ENCODE measurements around the gene FAM240A. TPM values are rescaled to one million over a fixed set of nuclear protein-coding genes. Genes with fewer than 3 reads are reported as not detected.

FAM240A gene
- total RNA-seq, 2 donors from 2014 or later, result not detected

- Mint-ChIP-seq H3K27ac (no peak overlapping the region), H3K36me3 (no peaks in the 10 kb centered on the region), H3K9me3 (no peaks in the 10 kb centered on the region)
- no peak for DNase-seq (ENCODE audit: low spot score in 2 of 2)
- ATAC-seq, result no peak
These were observed 1.1 kb downstream of the FAM240A start for GRCh38 chr3:46613313-46614005.

- no peak for ATAC-seq
These were observed 2.1 kb downstream of the FAM240A start for GRCh38 chr3:46614431-46614830.

GRCh38 chr3:46615050-46615775 lies 2.9 kb downstream of the FAM240A start:
- no peaks in the 10 kb centered on the region for H3K9me3 Mint-ChIP-seq
- peak overlapping the region in 1 of 2 donors; percentile 69 for H3K27ac Mint-ChIP-seq
- H3K36me3 Mint-ChIP-seq, result no peaks in the 10 kb centered on the region
- no peak for ATAC-seq
- DNase-seq (ENCODE audit: low spot score in 2 of 2), result no peak

More at GRCh38 chr3:46614431-46614830, 2.1 kb downstream of the FAM240A start:
- no peak overlapping the region for H3K27ac Mint-ChIP-seq
- no peaks in the 10 kb centered on the region for H3K9me3 Mint-ChIP-seq
- no peaks in the 10 kb centered on the region for H3K36me3 Mint-ChIP-seq
- DNase-seq (ENCODE audit: low spot score in 2 of 2), result no peak

- no peak for ATAC-seq
- no peak for DNase-seq (ENCODE audit: low spot score in 2 of 2)
- Mint-ChIP-seq H3K27ac (no peak overlapping the region), H3K9me3 (no peaks in the 10 kb centered on the region), H3K36me3 (no peaks in the 10 kb centered on the region)
These were observed 3.7 kb downstream of the FAM240A start for GRCh38 chr3:46615976-46616375.

- no peak for DNase-seq (ENCODE audit: low spot score in 2 of 2)
- Mint-ChIP-seq H3K9me3 (no peaks in the 10 kb centered on the region), H3K27ac (no peak overlapping the region), H3K36me3 (no peaks in the 10 kb centered on the region)
- ATAC-seq, result no peak
These were observed 5.6 kb downstream of the FAM240A start for GRCh38 chr3:46617941-46618340.

GRCh38 chr3:46619845-46620778 lies 7.8 kb downstream of the FAM240A start:
- no peaks in the 10 kb centered on the region for H3K9me3 Mint-ChIP-seq
- H3K27ac Mint-ChIP-seq, result no peak overlapping the region
- DNase-seq (ENCODE audit: low spot score in 2 of 2), result no peak
- ATAC-seq, result no peak
- no peaks in the 10 kb centered on the region for H3K36me3 Mint-ChIP-seq

GRCh38 chr3:46624533-46624932 lies 12.2 kb downstream of the FAM240A start:
- Mint-ChIP-seq H3K36me3 (no peaks in the 10 kb centered on the region), H3K27ac (no peak overlapping the region), H3K9me3 (no peaks in the 10 kb centered on the region)
- ATAC-seq, result no peak
- no peak for DNase-seq (ENCODE audit: low spot score in 2 of 2)

GRCh38 chr3:46624975-46625490 lies 12.7 kb downstream of the FAM240A start:
- Mint-ChIP-seq H3K9me3 (no peaks in the 10 kb centered on the region), H3K27ac (no peak overlapping the region)

GRCh38 chr3:46626039-46626438 lies 13.7 kb downstream of the FAM240A start:
- Mint-ChIP-seq H3K27ac (no peak overlapping the region), H3K36me3 (no peaks in the 10 kb centered on the region), H3K9me3 (no peaks in the 10 kb centered on the region)
- DNase-seq (ENCODE audit: low spot score in 2 of 2) (no peak), ATAC-seq (no peak)

More at GRCh38 chr3:46624975-46625490, 12.7 kb downstream of the FAM240A start:
- DNase-seq (ENCODE audit: low spot score in 2 of 2), result no peak
- ATAC-seq, result no peak
- no peaks in the 10 kb centered on the region for H3K36me3 Mint-ChIP-seq

GRCh38 chr3:46627078-46627477 lies 14.8 kb downstream of the FAM240A start:
- no peak for DNase-seq (ENCODE audit: low spot score in 2 of 2)
- no peak for ATAC-seq
- Mint-ChIP-seq H3K9me3 (no peaks in the 10 kb centered on the region), H3K27ac (peak overlapping the region in 1 of 2 donors; percentile 74), H3K36me3 (no peaks in the 10 kb centered on the region)

GRCh38 chr3:46628901-46629369 lies 16.6 kb downstream of the FAM240A start:
- ATAC-seq (no peak), DNase-seq (ENCODE audit: low spot score in 2 of 2) (no peak)
- Mint-ChIP-seq H3K9me3 (no peaks in the 10 kb centered on the region), H3K27ac (peak overlapping the region in 1 of 2 donors; percentile 87), H3K36me3 (no peaks in the 10 kb centered on the region)

GRCh38 chr3:46629551-46630517 lies 17.5 kb downstream of the FAM240A start:
- no peaks in the 10 kb centered on the region for H3K36me3 Mint-ChIP-seq
- ATAC-seq (peak; percentile 96 to 98), DNase-seq (ENCODE audit: low spot score in 2 of 2) (peak; percentile 79 to 80)
- H3K27ac Mint-ChIP-seq, result peak overlapping the region in 1 of 2 donors; percentile 87
- no peaks in the 10 kb centered on the region for H3K9me3 Mint-ChIP-seq

GRCh38 chr3:46632792-46633191 lies 20.5 kb downstream of the FAM240A start:
- Mint-ChIP-seq H3K9me3 (no peaks in the 10 kb centered on the region), H3K36me3 (no peaks in the 10 kb centered on the region), H3K27ac (no peak overlapping the region)
- ATAC-seq (no peak), DNase-seq (ENCODE audit: low spot score in 2 of 2) (no peak)

GRCh38 chr3:46634856-46635255 lies 22.5 kb downstream of the FAM240A start:
- Mint-ChIP-seq H3K27ac (no peak overlapping the region), H3K36me3 (no peaks in the 10 kb centered on the region), H3K9me3 (no peaks in the 10 kb centered on the region)
- ATAC-seq, result no peak
- DNase-seq (ENCODE audit: low spot score in 2 of 2), result no peak

- Mint-ChIP-seq H3K36me3 (peaks cover 0 to 8% of the 10 kb centered on the region in 2 donors), H3K9me3 (peaks cover 0 to 5% of the 10 kb centered on the region in 2 donors), H3K27ac (no peak overlapping the region)
- DNase-seq (ENCODE audit: low spot score in 2 of 2) (no peak), ATAC-seq (no peak)
These were observed 26.9 kb downstream of the FAM240A start for GRCh38 chr3:46639221-46639620.

All from activated naive CD4-positive, alpha-beta T cell treated with anti-CD3 and anti-CD28 coated beads, Interleukin-2, amount 50 U/mL, for 72 hours (primary cell).